D721Med (cell line): ENCODE data around the gene CCSER2.
"Not testable (repeated sequence)": the region's sequence is repeated elsewhere in the genome, so short reads cannot be mapped to it uniquely, and the experiment has no call there.

Experiments used
- DNase-seq: peaks from one replicate; pipeline ENCODE4 v3.0.0; 2011; ENCODE audit warnings: low spot score; ENCODE audit not compliant: insufficient read length
- FAIRE-seq: peaks from 2 replicates; lab custom pipeline; 2011; peaks lifted over from hg19 to GRCh38; lab: Jason Lieb, UNC
- TF ChIP-seq, protein P1 (sequence below): IDR thresholded peaks from 2 replicates; pipeline ENCODE4 v1.5.1; 2012; ENCODE audit warnings: mild to moderate bottlenecking, control low read depth; ENCODE audit not compliant: insufficient read depth; ENCODE audit errors: missing control alignments

Gene CCSER2

DNA sequence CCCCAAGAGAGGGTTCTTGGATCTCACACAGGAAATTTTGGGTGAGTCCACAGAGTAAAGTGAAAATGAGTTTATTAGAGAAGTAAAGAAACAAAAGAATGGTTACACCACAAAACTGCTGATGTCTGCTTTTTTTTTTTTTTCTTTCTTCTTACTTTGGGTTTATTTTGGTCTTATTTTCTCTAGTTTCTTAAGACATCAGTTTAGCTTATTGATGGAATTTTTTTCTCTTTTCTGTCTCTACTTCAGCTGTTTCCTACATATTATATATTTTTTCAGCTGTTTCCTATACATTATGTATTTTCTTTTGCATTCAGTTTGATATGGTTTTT lies 166.4 kb downstream of the CCSER2 start:
- FAIRE-seq (no peak), DNase-seq (no peak)
- TF ChIP-seq, protein P1, sequence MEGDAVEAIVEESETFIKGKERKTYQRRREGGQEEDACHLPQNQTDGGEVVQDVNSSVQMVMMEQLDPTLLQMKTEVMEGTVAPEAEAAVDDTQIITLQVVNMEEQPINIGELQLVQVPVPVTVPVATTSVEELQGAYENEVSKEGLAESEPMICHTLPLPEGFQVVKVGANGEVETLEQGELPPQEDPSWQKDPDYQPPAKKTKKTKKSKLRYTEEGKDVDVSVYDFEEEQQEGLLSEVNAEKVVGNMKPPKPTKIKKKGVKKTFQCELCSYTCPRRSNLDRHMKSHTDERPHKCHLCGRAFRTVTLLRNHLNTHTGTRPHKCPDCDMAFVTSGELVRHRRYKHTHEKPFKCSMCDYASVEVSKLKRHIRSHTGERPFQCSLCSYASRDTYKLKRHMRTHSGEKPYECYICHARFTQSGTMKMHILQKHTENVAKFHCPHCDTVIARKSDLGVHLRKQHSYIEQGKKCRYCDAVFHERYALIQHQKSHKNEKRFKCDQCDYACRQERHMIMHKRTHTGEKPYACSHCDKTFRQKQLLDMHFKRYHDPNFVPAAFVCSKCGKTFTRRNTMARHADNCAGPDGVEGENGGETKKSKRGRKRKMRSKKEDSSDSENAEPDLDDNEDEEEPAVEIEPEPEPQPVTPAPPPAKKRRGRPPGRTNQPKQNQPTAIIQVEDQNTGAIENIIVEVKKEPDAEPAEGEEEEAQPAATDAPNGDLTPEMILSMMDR: no peak

DNA sequence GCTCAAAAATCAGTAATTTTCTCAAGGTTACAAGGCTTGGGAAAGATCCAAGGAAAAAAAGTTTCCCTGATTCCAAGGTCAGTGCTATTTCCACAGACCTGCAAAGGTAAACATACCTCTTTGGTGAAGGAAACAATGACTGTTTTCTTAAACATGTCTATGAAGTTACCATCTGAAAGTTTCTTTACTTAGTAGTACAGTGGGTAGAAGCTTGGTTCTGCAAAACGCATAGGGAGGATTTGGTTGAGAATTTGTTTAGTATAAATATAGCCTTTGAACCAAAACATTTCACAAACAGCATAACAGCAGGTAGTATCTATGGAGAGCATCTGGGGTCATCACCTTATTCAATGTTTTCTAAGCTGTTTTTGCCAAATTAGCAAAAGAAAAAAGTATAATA lies 169.6 kb downstream of the CCSER2 start:
- DNase-seq: no peak
- FAIRE-seq: peak; percentile 25
- TF ChIP-seq, protein P1: no peak

DNA sequence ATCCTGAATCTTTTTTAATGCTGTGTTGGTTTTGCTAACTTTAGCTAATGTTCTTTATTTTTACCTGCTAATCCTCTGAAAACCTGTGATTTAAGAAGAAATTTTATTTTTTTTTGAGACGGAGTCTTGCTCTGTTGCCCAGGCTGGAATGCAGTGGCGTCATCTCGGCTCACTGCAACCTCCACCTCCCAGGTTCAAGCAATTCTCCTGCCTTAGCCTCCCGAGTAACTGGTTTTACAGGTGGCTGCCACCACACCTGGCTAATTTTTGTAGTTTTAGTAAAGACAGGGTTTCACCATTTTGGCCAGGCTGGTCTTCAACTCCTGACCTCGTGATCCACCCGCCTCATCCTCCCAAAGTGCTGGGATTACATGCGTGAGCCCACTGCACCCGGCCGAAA lies 170.7 kb downstream of the CCSER2 start:
- FAIRE-seq, DNase-seq: not testable (repeated sequence)

DNA sequence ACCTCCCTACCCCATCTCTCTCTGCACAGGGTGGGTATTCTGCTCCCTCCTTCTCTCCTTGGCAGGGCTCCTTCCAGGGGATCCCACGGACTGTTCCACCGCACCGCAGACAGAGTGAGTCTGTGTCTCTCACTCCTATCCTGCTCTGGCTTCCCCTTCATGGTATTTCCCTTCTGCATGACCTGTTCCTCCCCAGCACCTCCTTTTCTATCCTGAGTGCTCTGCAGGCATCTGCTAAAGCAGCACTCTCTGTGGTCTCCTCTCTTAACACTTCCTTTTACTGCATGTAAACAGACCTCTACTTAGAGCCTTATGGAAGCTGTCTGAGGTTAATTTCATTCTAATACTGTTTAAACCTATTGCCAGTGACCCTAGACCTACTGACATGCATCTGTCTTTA lies 171.5 kb downstream of the CCSER2 start:
- FAIRE-seq (no peak), DNase-seq (no peak)
- TF ChIP-seq, protein P1: no peak

DNA sequence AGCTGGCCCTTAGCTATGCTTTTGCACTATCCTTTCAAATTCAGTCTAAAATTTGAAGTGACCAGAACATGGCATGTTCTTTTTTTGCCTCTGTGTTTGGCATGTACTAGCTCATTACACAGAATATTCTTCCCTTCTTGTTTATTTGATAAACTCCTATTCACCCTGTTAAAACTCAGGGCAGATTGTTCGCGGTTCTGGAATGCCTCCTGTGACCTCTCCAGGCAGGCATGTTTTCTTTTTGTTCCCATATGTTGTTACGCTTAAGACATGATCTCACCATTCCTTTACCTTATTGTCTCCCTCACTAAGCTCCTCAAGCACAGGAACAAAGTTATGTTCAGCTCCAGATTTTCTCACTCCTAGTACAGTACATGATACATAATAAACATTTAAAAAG lies 181.7 kb downstream of the CCSER2 start:
- no peak for DNase-seq
- TF ChIP-seq, protein P1: no peak
- no peak for FAIRE-seq

DNA sequence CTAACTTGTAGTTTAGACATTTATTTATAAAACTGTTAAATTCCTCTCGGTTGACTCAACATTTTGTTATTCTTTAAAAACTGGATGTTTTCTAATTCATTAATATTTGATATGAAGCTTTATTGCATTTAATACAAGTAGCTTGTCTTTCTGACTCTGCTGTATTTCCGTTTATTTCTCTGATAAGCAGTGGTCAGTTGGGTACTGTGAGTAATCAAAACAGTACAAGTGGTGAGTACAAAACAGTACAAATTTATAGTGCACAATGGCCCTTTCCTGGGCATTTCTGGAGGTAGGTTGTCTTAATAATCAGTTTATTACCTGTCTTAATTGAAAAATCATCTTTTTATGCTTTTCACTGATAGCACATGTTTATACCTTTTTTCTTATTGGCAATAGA lies 182.7 kb downstream of the CCSER2 start:
- no peak for DNase-seq
- no peak for FAIRE-seq
- TF ChIP-seq, protein P1: no peak

DNA sequence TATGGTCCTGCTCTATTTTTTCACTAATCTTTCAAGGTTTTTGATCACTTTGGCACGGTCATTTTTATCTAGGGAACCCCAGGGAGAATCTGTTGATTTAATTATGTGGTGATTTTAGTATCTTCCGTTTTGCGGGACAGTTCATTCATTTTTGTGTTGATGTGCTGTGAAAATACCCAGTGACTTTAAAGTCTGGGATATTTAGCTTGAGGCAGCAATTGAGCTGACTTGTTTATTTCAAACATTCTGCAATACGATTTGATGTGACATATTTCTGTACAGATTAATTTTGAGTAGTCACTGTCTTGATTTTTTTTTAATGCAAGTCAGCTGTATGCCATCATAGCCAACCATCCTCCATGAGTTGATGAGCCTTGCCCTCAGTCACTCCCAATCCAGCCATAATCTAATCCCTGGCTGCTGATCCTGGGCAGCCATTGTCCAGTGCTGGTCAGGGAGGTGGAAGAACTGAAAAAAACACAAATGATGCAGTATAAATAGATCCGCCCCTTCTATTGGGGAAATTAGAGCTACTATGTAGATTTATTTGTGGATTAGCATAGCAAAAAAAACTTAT lies 183.4 kb downstream of the CCSER2 start:
- DNase-seq (no peak), FAIRE-seq (no peak)
- TF ChIP-seq, protein P1: no peak

DNA sequence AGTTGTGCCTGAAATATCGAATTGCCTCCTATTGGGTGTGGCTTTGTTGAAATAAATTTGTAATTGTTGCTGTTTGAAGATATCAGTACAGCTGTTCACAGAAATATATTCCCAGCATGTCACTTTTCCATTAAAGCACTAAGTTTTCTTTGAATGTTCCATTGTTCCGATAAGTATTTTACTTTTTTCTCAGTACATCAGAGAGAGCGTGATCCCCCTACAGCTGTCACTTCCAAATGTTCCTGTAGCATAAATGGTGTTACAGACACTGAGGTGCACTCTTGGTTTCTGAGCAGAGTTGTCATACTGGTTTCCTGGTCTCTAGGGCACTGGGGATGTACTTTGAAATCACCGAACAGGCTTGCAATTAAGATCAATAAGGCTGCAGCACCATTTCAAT lies 189.2 kb downstream of the CCSER2 start:
- DNase-seq: no peak
- no peak for FAIRE-seq
- TF ChIP-seq, protein P1: no peak
